ENCODE measurements around the gene JAML.

Gene JAML, protein sequence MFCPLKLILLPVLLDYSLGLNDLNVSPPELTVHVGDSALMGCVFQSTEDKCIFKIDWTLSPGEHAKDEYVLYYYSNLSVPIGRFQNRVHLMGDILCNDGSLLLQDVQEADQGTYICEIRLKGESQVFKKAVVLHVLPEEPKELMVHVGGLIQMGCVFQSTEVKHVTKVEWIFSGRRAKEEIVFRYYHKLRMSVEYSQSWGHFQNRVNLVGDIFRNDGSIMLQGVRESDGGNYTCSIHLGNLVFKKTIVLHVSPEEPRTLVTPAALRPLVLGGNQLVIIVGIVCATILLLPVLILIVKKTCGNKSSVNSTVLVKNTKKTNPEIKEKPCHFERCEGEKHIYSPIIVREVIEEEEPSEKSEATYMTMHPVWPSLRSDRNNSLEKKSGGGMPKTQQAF

DNA sequence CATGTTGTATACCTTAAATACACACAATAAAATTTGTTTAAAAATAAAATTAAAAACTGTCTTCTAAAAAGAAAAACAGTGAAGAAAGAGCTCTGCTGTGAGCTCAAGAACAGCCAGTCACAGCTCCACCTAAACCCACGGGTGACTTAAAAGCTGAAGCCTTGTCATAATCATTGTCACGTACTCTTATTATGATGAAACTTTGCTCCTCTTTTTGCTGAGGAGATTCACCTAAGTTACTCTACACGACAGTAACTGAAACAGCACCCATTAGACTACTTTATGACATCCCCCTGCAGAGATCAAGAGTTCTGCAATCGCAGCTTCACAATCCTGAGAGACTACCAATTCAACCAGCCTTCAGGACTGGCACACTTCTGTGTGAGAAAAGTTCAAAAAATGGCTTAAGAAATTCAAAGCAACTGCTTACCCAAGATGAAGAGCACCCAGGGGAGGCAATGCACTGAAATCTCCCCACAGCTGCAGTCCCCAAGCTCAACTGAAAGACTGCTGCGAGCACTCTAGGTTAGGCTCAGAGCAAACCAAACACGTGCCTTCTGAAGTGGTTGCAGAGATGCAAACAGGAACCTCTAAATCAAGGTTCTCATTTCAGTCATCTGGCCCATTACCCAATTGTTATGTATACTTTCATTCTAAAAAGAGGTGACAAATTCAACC lies at the start of gene JAML:
JAML (minus strand) TSS at position 501 of the 678 bp plus-strand sequence. CDS start 10,145 bp downstream, outside the sequence.
- DNase-seq (ENCODE audit: low read depth, low spot score), result no peak

DNA sequence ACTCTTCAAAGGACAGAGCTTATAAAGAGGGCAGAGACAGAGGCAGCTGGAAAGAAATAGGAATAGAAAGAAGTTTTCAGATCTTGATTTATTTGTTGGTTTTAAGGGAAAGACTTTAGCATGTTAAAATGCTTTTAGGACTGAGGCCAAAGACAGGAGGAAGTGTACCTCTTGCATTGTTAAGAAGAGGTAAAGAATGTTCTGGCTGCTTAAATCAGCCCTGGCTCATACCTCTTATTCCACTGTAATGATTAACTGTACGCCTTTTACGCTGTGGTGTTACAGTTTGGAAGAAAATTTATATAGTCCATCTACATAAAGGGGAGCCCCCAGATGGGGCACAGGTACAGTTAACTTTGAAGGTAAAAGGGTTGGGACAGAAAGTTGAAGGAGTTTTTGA lies 49.4 kb upstream of the JAML start:
- no peak for DNase-seq (ENCODE audit: low read depth, low spot score)

DNA sequence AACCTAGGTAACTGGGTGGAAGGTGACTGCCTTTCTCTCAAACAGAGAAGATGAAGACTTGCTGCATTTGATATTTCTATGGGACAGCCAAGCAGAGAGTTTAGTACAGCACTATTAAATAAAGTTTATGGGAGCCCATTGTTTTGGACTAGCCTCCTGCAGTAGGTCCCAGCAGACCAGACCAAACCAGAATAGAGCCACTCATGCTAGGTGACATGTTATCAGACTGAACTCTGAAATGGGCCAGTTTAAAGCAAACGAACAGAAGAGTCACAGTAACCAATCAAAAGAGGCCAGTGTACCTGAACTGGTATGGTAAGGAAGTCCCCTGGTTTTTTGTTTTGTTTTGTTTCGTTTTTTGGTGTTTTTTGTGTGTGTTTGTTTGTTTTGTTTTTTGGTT lies 47.2 kb upstream of the JAML start:
- no peak for DNase-seq (ENCODE audit: low read depth, low spot score)

DNA sequence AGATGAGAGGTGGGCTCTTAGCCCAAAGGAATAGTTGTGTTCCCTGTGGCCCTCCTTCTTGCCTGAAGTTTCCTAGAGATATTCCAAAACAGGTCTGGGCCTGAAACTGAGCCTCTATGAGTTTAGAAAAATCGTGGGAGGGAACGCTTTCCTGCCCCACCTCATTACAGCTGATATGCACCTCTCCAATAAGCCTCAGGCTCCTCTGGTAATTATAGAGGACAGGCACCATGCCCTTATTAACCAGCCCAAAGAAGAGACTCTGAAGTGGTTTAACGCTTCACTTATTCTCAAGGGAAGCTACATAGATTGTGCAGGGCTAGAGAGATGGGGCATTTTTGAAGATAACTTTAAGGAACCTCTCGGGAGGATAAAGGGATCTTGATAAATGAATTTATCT lies 42.7 kb upstream of the JAML start:
- DNase-seq (ENCODE audit: low read depth, low spot score), result no peak

DNA sequence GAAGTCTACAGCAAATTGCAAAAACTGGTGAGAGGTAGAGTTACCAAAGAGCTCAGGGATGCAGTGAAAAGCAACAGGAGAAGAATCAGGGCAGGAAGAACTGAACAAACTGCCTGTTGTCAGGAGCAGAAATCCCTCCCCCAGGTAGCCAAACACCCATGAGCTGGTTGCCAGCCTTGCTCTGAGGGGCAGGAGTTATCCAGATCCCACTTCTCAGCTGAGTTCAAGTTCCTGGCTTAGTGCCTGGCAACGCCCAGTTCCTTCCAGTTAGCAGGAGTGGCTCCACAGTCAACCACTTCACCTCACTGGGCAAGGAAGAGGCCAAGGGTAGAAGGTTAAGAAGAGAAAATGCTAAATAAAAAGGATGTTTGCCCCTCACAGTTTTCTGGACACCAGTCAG lies 41.1 kb upstream of the JAML start:
- no peak for DNase-seq (ENCODE audit: low read depth, low spot score)

DNA sequence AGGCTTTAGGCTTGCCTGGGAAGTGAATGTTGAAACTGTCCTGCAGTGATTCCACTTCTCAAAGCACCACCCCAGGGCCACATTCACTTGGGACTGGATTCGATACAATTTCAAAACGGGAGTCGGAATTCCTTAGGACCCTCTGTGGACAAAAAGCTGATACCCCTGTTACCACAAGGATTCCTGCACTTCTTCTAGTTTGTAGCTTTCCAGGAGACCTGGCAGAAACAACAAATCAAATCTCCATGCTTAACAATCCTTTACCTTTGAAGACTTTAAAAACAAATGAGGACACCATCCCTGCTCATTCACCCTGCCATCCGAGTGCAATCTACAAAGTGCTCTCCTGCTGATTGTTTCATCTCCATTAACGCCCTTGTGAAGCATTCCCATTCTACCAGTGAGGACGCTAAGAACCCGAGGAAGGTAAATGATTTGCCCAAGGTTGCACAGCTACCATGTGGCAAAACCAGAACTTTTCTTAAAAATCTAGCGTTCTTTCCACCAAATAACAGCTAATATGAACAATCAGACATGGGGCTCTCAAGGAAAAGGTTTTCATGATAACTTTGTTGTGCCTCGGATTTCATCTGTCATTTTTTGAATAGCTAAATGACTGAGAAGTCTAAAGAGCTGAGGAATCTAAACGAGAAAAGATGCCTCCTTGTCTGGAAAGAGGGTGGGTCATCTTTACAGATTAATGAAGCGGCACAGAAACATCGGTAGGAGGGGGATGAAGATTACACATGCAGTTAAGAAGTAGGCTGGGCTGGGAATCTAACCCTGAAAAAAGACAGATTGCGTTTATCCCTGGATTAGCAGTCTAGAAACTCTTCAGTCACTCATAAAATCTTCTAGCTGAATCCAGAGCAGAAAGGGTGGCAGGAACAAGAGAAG lies 40.0 kb upstream of the JAML start:
- no peak for DNase-seq (ENCODE audit: low read depth, low spot score)

DNA sequence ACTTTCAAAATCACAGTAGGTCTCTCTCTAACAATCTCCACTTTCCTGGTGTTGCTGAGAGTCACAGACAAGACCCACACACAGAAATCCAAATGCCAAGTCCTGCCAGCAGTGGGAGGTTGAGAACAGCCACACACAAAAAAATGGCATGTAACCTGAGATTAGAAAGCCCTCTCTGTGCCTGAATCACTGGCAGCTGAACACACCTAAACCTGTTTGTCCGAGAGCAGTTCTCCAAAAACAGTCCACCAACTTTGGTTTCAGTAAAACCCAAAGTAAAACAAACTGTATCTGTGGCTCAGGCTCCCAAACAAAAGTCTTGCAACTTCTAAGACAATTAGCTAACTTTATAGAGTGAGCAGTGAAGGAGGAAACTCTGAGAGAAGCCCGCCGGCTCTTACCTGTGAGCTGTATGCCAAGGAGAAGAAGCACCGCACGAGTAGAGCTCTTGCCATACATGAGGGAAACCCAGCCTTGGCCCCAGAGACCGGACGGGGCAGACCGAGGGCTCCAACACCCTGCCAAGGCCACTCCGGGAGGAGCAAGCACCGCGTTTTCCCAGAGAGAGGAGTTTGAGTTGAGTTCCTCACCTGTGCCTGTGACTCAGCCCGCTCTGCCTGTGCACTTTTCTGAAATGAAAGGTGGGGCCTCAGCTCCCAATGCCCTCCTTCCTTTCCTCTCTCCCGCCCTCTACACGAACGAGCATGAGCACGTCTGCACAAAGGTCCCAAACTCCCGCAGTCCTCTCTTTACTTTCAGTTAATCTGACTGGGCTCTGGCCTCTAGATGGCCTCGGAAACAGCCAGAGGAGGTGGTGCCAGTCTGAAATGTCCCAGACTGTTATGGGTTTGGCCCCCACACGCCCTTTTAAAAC lies 39.1 kb upstream of the JAML start, which contains the start of gene MPZL2:
MPZL2 (minus strand) TSS at position 603 of the 874 bp plus-strand sequence; CDS start at position 459, 144 bp downstream.
- no peak for DNase-seq (ENCODE audit: low read depth, low spot score)

DNA sequence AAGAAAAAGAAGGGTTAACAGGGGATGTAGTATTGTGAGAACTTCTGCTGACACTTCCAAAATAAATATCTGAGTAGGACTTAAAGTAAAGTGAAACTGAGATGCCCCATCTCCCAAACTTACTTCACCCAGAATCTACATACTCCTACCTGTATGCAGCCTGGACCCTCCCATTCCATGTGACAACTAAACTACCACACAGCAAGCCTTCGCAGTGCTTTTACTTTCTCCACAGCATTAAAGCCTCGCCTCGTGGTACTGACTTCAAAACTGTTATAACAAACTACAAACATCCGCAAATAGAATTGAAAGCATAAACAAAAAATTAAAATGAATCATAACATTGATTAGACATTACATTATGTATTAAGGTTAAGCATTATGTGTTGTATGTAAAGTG lies 38.3 kb upstream of the JAML start:
- no peak for DNase-seq (ENCODE audit: low read depth, low spot score)

DNA sequence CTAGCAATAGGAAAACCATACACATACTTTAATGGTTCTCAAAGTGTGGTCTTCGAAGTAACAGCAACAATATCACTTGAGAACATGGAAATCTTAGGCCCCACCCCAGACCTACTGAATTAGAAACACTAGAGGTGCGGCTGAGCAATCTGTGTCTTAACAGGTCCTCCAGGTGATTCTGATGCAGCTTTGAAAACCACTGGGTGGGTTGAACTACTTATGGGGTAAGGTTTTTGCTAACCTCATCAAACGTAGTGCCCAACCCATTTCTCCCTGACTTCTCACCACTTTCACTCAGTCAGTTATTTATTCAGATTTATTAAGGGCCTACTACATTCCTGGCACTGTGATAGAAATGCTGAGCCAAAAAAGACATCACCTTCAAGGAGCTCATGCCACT lies 35.5 kb upstream of the JAML start:
- no peak for DNase-seq (ENCODE audit: low read depth, low spot score)

DNA sequence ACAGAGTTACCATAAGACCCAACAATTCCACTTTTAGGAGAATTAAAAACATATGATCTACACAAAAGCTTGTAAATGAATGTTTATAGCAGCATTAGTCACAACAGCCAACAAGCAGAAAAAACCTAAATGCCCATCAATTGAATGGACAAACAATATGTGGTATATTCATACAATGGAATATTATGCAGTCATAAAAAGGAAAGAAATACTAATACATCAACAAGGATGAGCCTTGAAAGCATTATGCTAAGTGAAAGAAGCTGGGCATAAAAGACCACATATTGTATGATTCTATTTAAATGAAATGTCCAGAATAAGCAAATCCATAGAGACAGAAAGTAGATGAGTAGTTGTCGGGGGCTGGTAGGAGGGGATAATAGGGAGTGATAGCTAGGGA lies 34.3 kb upstream of the JAML start:
- no peak for DNase-seq (ENCODE audit: low read depth, low spot score)

DNA sequence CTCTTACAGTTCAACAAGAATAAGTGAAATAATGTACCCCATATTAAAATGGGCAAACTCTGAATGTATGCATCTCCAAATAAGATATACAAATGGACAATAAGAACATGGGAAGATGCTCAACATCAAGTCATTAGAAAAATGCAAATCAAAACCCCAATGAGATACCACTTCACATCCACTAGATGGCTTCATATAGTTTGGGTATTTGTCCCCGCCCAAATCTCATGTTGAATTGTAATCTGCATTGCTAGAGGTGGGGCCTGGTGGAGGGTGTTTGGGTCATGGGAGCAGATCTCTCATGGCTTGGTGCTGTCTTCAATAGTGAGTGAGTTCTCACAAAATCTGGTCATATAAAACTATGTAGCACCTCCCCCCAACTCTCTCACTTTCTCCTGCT lies 33.6 kb upstream of the JAML start:
- no peak for DNase-seq (ENCODE audit: low read depth, low spot score)

DNA sequence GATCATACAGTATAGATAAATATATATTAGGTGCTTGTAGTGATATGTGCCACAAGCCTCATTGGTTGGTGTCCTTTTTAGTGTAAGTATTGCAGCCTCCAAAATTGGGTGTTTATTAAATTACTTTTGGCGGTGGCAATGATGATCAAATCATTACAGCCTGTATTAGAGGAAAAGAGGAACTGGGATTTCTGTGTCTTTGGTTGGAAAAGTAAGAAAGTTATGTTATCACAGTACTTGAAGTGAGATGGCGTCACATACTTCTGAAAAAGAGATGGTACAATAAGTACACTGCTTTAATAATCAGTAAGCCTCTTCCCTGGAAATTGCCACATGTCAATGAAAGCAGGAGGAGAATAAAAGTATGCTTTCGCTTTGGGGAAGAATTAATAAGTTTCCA lies 27.9 kb upstream of the JAML start:
- no peak for DNase-seq (ENCODE audit: low read depth, low spot score)

DNA sequence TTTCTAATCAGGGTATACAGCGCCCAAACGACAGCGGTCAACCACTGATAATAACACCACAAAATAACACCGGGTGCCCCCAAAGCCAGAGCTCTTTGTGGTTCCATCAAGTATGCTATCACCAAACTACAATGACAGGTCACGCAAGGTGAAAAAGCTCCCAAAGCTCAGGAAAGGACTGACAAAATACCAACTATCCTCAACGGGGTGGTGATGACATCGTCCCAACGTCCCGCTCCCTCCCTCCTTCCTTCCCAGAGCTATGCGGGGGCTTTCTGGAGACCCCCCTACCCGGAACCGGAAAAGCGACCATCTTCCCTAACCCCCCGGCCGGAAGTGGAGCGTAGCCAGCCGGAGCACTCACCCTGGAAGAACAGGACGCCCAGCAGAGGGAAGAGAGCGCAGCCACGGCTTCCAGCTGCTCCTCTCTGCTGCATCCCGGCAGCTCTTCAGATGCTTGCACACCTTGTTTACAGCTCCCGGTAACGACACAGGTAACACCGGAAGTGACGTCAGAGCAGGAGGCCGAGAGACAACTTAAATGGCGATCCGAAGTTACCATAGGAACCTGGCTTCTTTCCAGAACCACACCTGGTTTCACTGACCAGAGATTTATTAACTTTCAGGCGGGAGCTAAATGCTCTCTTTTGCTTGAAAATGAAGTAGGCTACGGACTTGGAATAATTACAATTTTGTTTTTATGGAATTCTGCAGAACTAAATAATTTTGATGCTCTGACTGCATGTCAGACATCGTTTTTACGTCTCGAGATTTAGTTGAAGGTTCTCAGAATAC lies 27.2 kb upstream of the JAML start, which contains the start of gene MPZL3:
MPZL3 (minus strand) TSS at position 508 of the 795 bp plus-strand sequence; CDS start at position 437, 71 bp downstream.
- peak; percentile 88 for DNase-seq (ENCODE audit: low read depth, low spot score)

DNA sequence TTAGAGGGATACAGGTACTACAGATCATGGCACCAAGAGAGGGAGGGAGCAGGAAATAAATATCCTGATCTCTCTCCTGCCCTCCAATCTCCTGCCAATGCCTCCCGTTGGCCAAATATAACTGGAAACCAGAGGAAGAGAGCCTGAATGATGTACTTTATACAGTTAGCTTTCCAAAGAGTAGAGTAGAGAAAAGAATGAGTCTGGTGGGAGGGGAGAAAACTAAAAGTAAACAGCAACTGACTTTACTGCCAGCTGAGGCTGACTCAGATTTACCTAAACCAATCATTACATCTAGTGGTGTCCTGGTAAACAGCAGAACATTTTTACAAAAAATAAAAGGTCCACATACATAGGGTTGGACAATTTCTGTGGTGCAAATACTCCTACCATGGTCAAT lies 22.2 kb upstream of the JAML start:
- no peak for DNase-seq (ENCODE audit: low read depth, low spot score)

DNA sequence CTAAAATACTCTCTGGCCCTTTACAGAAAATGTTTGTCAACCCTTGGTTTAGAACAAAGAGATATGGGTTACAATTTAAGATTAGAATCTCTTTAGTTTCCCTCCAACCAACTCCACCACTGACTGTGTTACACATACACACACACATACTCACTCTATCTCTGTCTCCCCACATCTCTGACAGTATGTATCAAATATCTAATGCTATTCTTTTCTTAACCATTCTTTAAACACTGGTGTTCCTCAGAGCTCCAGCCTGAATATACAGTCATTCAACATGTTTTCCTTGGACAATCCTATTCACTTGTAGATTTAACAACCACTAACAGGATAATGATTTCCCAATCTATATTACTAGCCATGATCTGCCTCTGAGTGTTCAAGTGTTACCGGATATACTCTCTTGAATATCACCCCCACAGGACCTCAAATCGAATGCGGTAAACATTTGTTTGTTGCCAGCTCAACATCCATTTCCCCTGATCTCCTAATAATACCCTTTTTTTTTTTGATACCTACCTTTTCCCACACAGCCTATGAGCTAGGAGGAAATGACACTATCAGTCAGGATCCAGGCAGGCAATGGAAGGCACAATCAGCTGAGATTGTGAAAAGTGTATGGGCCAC lies 21.2 kb upstream of the JAML start:
- no peak for DNase-seq (ENCODE audit: low read depth, low spot score)

DNA sequence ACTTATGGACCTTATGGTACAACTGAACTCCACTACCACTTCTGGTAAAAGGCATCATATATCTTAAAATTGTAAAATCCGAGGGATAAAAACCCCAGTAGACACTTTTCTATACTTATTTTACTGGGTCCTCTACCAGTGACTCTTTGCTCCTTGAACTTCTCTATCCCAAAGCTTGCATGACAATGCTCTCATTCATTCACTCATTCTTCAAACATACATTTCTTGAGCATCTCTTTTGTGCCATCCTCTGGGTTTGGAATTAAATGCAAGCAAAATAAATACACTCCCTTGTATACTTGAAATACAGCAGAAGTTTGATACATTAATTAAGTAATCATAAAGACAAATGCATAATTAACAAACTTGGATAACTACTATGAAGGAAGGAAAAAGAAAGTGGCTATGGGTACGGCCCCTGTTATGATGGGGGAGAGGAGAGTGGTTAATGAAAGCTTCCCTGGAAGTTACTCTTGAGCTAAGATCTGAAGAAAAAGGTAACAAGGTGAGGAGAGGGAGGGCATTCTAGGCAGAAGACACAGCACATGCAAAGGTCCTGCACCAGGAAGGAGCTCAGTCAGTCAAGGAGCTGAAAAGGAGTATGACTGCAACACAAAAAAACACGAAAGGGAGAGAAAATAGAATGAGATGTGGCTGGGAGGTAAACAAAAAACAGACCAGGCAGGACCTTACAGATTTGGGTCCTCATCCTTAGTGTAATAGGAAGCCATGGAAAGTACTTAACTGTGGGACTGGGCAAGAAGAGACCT lies 19.4 kb upstream of the JAML start:
- no peak for DNase-seq (ENCODE audit: low read depth, low spot score)

DNA sequence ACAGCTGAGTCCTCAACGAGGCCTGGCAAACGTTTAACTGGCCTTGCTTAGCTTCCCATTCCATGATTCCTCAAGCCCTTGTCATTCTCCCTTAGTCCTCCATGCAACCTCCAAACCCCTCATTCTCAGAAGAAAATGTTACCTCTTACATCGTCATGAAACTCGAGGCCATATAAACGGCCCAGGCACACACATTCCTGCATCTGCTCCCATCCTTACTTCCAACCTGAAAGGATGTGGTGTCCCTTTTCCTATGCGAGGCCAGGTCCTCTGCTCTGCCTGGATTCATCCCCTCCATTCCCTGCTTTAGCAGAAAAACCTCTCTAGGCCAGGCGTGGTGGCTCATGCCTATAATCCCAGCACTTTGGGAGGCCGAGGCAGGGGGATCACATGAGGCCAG lies 18.4 kb upstream of the JAML start:
- DNase-seq (ENCODE audit: low read depth, low spot score), result no peak

DNA sequence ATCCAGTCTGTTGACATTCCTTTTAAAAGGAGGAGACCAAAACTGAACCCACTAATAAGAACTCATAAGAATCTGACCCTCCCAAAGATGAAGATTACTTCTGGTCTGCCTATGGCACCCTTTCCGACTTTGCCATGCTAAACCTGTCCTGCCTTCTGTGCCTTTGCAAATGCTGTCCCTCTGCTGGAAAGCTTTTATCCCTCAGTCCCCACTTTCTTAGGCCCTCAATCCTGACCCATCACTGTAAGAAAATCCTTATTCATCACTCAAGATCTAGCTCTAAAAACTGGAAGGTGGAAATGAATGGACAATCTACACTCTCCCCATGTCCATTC lies 16.9 kb upstream of the JAML start:
- DNase-seq (ENCODE audit: low read depth, low spot score), result no peak

Measured in astrocyte of the hippocampus (primary cell).